COR-L47 (cell line): ENCODE results near the gene OSTC.

ENCODE experiments used
- DNase-seq: peaks from one replicate; lab custom pipeline; 2025; lab: John Stamatoyannopoulos, UW

OSTC gene

GRCh38 chr4:108650212-108651013 lies at the start of gene OSTC:
TSS of gene OSTC (plus strand) at chr4:108650599. CDS start at chr4:108650656, 57 bp downstream.
- DNase-seq = peak; percentile 96

GRCh38 chr4:108601106-108601505 lies 49.3 kb upstream of the OSTC start:
- DNase-seq = no peak

- no peak for DNase-seq
Observed at GRCh38 chr4:108601532-108601931, 48.9 kb upstream of the OSTC start.

GRCh38 chr4:108602163-108602562 lies 48.2 kb upstream of the OSTC start:
- no peak for DNase-seq

GRCh38 chr4:108607079-108607815 lies 43.2 kb upstream of the OSTC start:
- DNase-seq = no peak

GRCh38 chr4:108611365-108611764 lies 39.0 kb upstream of the OSTC start:
- DNase-seq = no peak

GRCh38 chr4:108612365-108612764 lies 38.0 kb upstream of the OSTC start:
- DNase-seq = no peak

GRCh38 chr4:108619372-108620100 lies 30.9 kb upstream of the OSTC start:
- DNase-seq = no peak

- DNase-seq = peak; percentile 95
Observed at GRCh38 chr4:108620101-108620932, 30.1 kb upstream of the OSTC start, which contains the start of gene RPL34. TSS of gene RPL34 (plus strand) at chr4:108620576. CDS start at chr4:108621960, 1,384 bp downstream.

GRCh38 chr4:108620933-108621905 lies 29.2 kb upstream of the OSTC start:
- DNase-seq = no peak

- no peak for DNase-seq
Observed at GRCh38 chr4:108622022-108622421, 28.4 kb upstream of the OSTC start.

- no peak for DNase-seq
Observed at GRCh38 chr4:108622828-108623227, 27.6 kb upstream of the OSTC start.

- DNase-seq = no peak
Observed at GRCh38 chr4:108624263-108625056, 25.9 kb upstream of the OSTC start.

- DNase-seq = no peak
Observed at GRCh38 chr4:108626056-108626455, 24.3 kb upstream of the OSTC start.

- no peak for DNase-seq
Observed at GRCh38 chr4:108628411-108628810, 22.0 kb upstream of the OSTC start.

- no peak for DNase-seq
Observed at GRCh38 chr4:108635070-108635655, 15.2 kb upstream of the OSTC start.

GRCh38 chr4:108636246-108636645 lies 14.2 kb upstream of the OSTC start:
- DNase-seq = no peak

- no peak for DNase-seq
Observed at GRCh38 chr4:108637856-108638255, 12.5 kb upstream of the OSTC start.

GRCh38 chr4:108644237-108644636 lies 6.2 kb upstream of the OSTC start:
- no peak for DNase-seq
